K562 (cell line): ENCODE measurements around the gene DDOST.

Experiments used
- CREB1 ChIP-seq, 2 experiments: sonication (generic) in 1 of 2; formaldehyde crosslinking in 1 of 2; IDR thresholded peaks; 2 replicates each; pipeline versions ENCODE4 v1.6.1 to v1.8.0; 2012 to 2022; ENCODE audit warnings: inconsistent platforms in 1 of 2, mild to moderate bottlenecking in 1 of 2, missing genetic modification reagents in 1 of 2, moderate library complexity in 1 of 2
- EP300 ChIP-seq: IDR thresholded peaks from 2 replicates; pipeline ENCODE4 v1.6.1; 2012; ENCODE audit warnings: low read length, improper control_type of control experiment
- EZH2 ChIP-seq: IDR thresholded peaks from 2 replicates; pipeline ENCODE4 v1.6.1; 2012; ENCODE audit warnings: low read depth, mild to moderate bottlenecking, inconsistent platforms, low read length, borderline replicate concordance
- FOXJ3 ChIP-seq: sonication (generic); formaldehyde crosslinking; IDR thresholded peaks from 2 replicates; pipeline ENCODE4 v1.4.0; 2020; ENCODE audit warnings: mild to moderate bottlenecking, missing genetic modification reagents
- JUND ChIP-seq, 2 experiments: IDR thresholded peaks; 2 replicates in 1 of 2; 3 replicates in 1 of 2; pipeline ENCODE4 v1.6.1; 2011; ENCODE audit warnings: borderline replicate concordance in 2 of 2, low read depth in 2 of 2, low read length in 2 of 2, improper control_type of control experiment in 1 of 2, missing biosample characterization in 1 of 2, missing genetic modification characterization in 1 of 2, missing genetic modification reagents in 1 of 2
- LCOR ChIP-seq: sonication (generic); formaldehyde crosslinking; IDR thresholded peaks from 2 replicates; pipeline ENCODE4 v1.8.0; 2022; ENCODE audit warnings: mild to moderate bottlenecking, missing genetic modification reagents
- POLR2AphosphoS2 ChIP-seq: IDR thresholded peaks from 2 replicates; pipeline ENCODE4 v1.6.1; 2012; ENCODE audit warnings: low read length, improper control_type of control experiment
- XRCC5 ChIP-seq: fragments of 200-400 bp; formaldehyde crosslinking; IDR thresholded peaks from 2 replicates; pipeline ENCODE4 v1.6.1; 2017; ENCODE audit warnings: low read depth, mild to moderate bottlenecking, low read length
- ZNF121 ChIP-seq: sonication (generic); formaldehyde crosslinking; conservative IDR thresholded peaks from 2 replicates; pipeline ENCODE4 v1.8.0; 2022; ENCODE audit warnings: missing genetic modification reagents
- ZNF184 ChIP-seq: sonication (generic); formaldehyde crosslinking; IDR thresholded peaks from 2 replicates; pipeline ENCODE4 v1.5.0; 2020; ENCODE audit warnings: missing genetic modification reagents
- TF ChIP-seq, protein P1 (sequence below): IDR thresholded peaks from 3 replicates; pipeline ENCODE4 v1.6.1; 2011; ENCODE audit warnings: borderline replicate concordance, mild to moderate bottlenecking; ENCODE audit not compliant: insufficient read length, insufficient read depth
- TF ChIP-seq, protein P2 (sequence below): fragments of 450-650 bp; IDR thresholded peaks from 2 replicates; pipeline ENCODE4 v1.6.1; 2016; ENCODE audit warnings: mild to moderate bottlenecking
- TF ChIP-seq, protein P3 (sequence below): fragments of 250-450 bp; sonication (Bioruptor Pico); IDR thresholded peaks from 2 replicates; pipeline ENCODE4 v1.4.0; 2020; ENCODE audit warnings: borderline replicate concordance

DNA sequence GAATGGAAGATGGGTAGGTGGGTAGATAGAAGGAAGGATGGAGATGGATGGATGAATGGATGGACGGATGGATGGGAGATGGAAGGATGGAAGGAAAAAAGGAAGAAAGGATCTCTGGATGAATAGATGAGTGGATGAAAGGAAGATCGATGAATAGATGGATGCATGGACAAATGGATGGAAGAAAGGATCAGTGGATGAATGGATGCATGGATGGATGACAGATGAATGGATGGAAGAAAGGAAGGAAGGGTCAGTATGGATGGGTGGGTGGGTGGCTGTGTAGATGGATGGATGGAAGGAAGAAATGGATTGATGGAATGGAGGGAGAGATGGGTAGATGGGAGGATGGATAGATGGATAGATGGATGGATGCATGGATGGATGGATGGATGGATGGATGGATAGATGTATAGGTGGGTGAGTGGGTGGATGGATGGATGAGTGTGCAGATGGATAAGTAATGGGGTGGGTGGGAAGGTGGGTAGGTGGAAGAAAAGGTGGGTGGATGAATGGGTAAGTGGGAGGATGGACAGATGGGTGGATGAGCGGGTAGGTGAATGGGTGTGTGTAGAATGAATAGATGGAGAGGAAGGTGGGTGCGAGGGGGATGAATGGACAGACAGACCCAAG lies 42.1 kb upstream of the DDOST start:
- TF ChIP-seq CREB1 (IDR thresholded peaks at IDR 0.05) (no peak), CREB1 (CRISPR knock-in tag; IDR thresholded peaks at IDR 0.05) (no peak), EZH2 (no peak), ZNF184 (CRISPR knock-in tag) (no peak), JUND (IDR thresholded peaks at IDR 0.05; ENCODE audit: borderline replicate concordance, low read depth, low read length) (no peak), JUND (tag; IDR thresholded peaks at IDR 0.05; ENCODE audit: borderline replicate concordance, low read depth, low read length) (no peak), POLR2AphosphoS2 (no peak), XRCC5 (no peak), FOXJ3 (no peak), EP300 (no peak), ZNF121 (no peak), LCOR (CRISPR knock-in tag) (no peak)
- TF ChIP-seq, protein P1, sequence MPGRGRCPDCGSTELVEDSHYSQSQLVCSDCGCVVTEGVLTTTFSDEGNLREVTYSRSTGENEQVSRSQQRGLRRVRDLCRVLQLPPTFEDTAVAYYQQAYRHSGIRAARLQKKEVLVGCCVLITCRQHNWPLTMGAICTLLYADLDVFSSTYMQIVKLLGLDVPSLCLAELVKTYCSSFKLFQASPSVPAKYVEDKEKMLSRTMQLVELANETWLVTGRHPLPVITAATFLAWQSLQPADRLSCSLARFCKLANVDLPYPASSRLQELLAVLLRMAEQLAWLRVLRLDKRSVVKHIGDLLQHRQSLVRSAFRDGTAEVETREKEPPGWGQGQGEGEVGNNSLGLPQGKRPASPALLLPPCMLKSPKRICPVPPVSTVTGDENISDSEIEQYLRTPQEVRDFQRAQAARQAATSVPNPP, result no peak
- TF ChIP-seq, protein P2, sequence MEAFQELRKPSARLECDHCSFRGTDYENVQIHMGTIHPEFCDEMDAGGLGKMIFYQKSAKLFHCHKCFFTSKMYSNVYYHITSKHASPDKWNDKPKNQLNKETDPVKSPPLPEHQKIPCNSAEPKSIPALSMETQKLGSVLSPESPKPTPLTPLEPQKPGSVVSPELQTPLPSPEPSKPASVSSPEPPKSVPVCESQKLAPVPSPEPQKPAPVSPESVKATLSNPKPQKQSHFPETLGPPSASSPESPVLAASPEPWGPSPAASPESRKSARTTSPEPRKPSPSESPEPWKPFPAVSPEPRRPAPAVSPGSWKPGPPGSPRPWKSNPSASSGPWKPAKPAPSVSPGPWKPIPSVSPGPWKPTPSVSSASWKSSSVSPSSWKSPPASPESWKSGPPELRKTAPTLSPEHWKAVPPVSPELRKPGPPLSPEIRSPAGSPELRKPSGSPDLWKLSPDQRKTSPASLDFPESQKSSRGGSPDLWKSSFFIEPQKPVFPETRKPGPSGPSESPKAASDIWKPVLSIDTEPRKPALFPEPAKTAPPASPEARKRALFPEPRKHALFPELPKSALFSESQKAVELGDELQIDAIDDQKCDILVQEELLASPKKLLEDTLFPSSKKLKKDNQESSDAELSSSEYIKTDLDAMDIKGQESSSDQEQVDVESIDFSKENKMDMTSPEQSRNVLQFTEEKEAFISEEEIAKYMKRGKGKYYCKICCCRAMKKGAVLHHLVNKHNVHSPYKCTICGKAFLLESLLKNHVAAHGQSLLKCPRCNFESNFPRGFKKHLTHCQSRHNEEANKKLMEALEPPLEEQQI, result no peak
- TF ChIP-seq, protein P3, sequence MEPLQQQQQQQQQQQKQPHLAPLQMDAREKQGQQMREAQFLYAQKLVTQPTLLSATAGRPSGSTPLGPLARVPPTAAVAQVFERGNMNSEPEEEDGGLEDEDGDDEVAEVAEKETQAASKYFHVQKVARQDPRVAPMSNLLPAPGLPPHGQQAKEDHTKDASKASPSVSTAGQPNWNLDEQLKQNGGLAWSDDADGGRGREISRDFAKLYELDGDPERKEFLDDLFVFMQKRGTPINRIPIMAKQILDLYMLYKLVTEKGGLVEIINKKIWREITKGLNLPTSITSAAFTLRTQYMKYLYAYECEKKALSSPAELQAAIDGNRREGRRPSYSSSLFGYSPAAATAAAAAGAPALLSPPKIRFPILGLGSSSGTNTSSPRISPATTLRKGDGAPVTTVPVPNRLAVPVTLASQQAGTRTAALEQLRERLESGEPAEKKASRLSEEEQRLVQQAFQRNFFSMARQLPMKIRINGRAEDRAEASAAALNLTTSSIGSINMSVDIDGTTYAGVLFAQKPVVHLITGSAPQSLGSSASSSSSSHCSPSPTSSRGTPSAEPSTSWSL (CRISPR knock-in tag), result no peak
